HFF-Myc (cell line): ENCODE measurements around the gene CXXC4.

Experiments used
- DNase-seq: peaks from one replicate; pipeline ENCODE4 v3.0.0-alpha.2; 2011; ENCODE audit warnings: low read depth; ENCODE audit errors: extremely low read depth
- H3K4me3 ChIP-seq: replicated peaks from 2 replicates; pipeline ENCODE4 v1.5.1; 2011; ENCODE audit warnings: low read depth, mild to moderate bottlenecking, control low read depth, low read length
- TF ChIP-seq, protein P1 (sequence below): IDR thresholded peaks from 2 replicates; pipeline ENCODE4 v1.5.1; 2012; ENCODE audit warnings: mild to moderate bottlenecking, low read depth, low read length, control low read depth; ENCODE audit errors: missing control alignments

CXXC4 gene

DNA sequence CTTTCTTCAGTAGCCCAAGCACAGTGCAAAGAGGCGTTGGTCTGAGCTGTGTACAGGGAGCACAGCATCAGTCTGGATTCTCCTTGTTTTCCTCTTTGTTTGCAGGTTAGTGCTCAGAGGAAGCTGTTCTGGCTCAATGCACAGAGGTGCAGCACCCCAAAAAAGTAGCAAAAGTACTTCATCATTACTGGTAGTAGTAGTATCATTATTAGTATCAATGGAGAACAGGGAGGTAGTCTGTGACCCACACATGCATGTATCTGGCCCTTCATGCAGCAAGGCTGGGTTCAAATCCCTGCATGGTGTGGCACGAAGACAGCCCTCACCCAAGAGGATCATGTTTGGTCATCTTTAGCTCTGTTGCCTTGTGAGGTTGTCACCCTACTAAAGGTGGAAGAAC, 68.7 kb downstream of the CXXC4 start:
- no peak for DNase-seq
- H3K4me3 ChIP-seq, result no peak overlapping the region
- TF ChIP-seq, protein P1, sequence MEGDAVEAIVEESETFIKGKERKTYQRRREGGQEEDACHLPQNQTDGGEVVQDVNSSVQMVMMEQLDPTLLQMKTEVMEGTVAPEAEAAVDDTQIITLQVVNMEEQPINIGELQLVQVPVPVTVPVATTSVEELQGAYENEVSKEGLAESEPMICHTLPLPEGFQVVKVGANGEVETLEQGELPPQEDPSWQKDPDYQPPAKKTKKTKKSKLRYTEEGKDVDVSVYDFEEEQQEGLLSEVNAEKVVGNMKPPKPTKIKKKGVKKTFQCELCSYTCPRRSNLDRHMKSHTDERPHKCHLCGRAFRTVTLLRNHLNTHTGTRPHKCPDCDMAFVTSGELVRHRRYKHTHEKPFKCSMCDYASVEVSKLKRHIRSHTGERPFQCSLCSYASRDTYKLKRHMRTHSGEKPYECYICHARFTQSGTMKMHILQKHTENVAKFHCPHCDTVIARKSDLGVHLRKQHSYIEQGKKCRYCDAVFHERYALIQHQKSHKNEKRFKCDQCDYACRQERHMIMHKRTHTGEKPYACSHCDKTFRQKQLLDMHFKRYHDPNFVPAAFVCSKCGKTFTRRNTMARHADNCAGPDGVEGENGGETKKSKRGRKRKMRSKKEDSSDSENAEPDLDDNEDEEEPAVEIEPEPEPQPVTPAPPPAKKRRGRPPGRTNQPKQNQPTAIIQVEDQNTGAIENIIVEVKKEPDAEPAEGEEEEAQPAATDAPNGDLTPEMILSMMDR, result no peak

DNA sequence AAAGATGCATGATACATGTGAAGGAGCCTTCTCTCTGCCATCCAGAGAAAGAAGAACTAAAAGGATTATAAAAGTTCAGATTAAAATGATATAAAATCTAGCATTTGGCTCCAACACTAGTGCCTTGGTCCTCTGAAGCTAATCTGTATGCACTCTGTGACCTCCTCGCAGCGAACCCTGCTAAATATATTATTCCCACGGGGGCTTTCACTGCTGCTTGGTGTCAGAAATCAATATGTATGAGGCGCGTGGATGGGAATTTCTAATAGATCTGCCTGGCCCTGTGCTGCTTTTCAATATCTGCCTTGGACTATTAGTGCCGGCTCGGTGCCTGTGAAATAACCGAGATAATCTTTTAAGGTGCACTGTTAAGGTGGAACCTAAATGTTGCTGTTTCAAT, 69.7 kb downstream of the CXXC4 start:
- DNase-seq, result no peak

DNA sequence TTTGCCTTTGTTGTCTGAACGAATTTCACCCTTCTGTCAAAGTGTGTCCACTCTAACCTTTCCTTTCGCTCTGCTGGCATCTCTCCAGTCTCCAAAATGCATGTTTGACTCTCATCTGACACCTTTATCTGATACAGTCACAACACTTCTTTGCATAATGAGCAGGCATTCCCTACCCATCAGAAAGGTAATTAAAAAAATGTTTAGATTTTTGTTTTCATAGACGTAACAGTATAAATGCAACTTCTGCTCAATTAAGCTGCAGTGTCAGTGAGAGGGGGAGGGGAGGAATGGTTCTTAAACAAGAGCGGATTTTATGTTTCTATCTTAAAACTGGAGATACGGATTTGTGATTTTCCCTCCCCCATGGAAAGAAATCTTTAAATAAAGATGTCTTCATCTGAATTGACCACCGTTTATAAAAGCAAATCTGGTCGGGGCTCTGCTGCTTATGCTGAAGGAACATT, 70.2 kb downstream of the CXXC4 start:
- no peak for DNase-seq

More for the DNA sequence above, 69.7 kb downstream of the CXXC4 start:
- TF ChIP-seq, protein P1, result no peak
- H3K4me3 ChIP-seq, result no peak overlapping the region

DNA sequence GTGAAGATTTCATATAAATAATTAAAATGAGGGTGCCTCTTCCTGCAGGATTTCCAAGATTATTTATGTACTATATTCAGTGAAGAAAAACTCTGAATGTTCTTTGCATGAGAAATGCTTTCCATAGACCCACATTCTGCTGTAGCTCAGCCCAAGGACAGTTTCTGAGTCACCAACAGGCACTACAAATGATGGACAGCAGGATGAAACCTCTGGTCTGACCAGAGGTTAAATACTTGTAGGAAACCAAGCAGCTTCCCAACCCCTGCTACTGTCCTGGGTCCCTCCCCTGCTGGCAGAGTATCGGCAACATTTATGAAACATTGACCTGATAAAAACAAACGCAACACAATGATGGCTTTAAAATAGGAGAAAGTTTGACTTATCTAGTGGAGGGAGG, 73.1 kb downstream of the CXXC4 start:
- H3K4me3 ChIP-seq, result no peak overlapping the region
- no peak for DNase-seq
- TF ChIP-seq, protein P1, result no peak

More for the DNA sequence above, 70.2 kb downstream of the CXXC4 start:
- no peak overlapping the region for H3K4me3 ChIP-seq
- TF ChIP-seq, protein P1, result no peak

DNA sequence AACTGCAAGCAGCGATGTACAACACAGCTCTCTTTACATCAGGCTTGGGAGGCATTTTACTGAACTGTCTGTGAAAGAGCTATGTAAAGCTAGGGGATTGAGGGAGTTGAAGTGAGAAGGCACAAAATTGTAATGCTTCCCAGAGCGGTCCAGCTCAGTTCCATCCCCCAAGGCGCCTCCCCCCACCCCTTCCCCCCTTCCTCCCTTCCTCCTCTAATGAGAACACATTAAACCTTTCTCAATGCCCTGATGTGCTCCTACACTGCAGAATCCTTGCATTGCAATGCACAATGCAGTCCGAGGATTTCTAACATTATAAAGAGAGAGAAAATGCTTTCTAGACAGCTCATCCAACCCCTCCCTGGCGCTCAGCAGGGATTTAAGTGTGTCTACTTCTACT, 73.9 kb downstream of the CXXC4 start:
- DNase-seq, result no peak
- H3K4me3 ChIP-seq, result no peak overlapping the region
- TF ChIP-seq, protein P1, result no peak
